ENCODE measurements around the gene UBAC2. TPM values are rescaled to one million over a fixed set of nuclear protein-coding genes. Genes with fewer than 3 reads are reported as not detected.

The UBAC2 gene
- total and polyA plus RNA-seq, 2 experiments from 2014 or later: 71.2 to 130 TPM

GRCh38 chr13:99356262-99357091 is 155.8 kb downstream of the UBAC2 start:
- DNase-seq (ENCODE audit: low read depth in 1 of 2, low spot score in 1 of 2): peak in 1 of 2 donors; percentile 87
- Histone ChIP-seq H3K27ac (no peak overlapping the region), H3K4me3 (no peak overlapping the region)

GRCh38 chr13:99357131-99357596 is 156.5 kb downstream of the UBAC2 start:
- peaks cover 3% of the 10 kb centered on the region for H3K36me3 ChIP-seq
- no peaks in the 10 kb centered on the region for H3K9me3 ChIP-seq (ENCODE audit: low read depth)
- no peak overlapping the region for H3K27ac ChIP-seq
- H3K4me1 ChIP-seq (ENCODE audit: low read depth): no peaks in the 10 kb centered on the region
- no peak overlapping the region for H3K4me3 ChIP-seq
- peak in 1 of 2 donors; percentile 83 for DNase-seq (ENCODE audit: low read depth in 1 of 2, low spot score in 1 of 2)
- H3K27me3 ChIP-seq: no peaks in the 10 kb centered on the region
- TF ChIP-seq CTCF (IDR thresholded peaks at IDR 0.05; ENCODE audit: low read depth, low read length): no peak

More at GRCh38 chr13:99356262-99357091, 155.8 kb downstream of the UBAC2 start:
- Histone ChIP-seq H3K36me3 (peaks cover 3% of the 10 kb centered on the region), H3K4me1 (ENCODE audit: low read depth) (no peaks in the 10 kb centered on the region), H3K9me3 (ENCODE audit: low read depth) (no peaks in the 10 kb centered on the region), H3K27me3 (no peaks in the 10 kb centered on the region)
- no peak for TF ChIP-seq CTCF (IDR thresholded peaks at IDR 0.05; ENCODE audit: low read depth, low read length)

GRCh38 chr13:99357941-99358340 is 157.3 kb downstream of the UBAC2 start:
- Histone ChIP-seq H3K27ac (no peak overlapping the region), H3K9me3 (ENCODE audit: low read depth) (no peaks in the 10 kb centered on the region), H3K4me1 (ENCODE audit: low read depth) (no peaks in the 10 kb centered on the region), H3K36me3 (peaks cover 3% of the 10 kb centered on the region), H3K27me3 (no peaks in the 10 kb centered on the region), H3K4me3 (no peak overlapping the region)
- DNase-seq (ENCODE audit: low read depth in 1 of 2, low spot score in 1 of 2): no peak
- no peak for TF ChIP-seq CTCF (IDR thresholded peaks at IDR 0.05; ENCODE audit: low read depth, low read length)

- no peak overlapping the region for H3K27ac ChIP-seq
- no peak for TF ChIP-seq CTCF (IDR thresholded peaks at IDR 0.05; ENCODE audit: low read depth, low read length)
- no peaks in the 10 kb centered on the region for H3K4me1 ChIP-seq (ENCODE audit: low read depth)
- no peaks in the 10 kb centered on the region for H3K9me3 ChIP-seq (ENCODE audit: low read depth)
- DNase-seq (ENCODE audit: low read depth in 1 of 2, low spot score in 1 of 2): no peak
- H3K27me3 ChIP-seq: no peaks in the 10 kb centered on the region
- no peak overlapping the region for H3K4me3 ChIP-seq
- peaks cover 3% of the 10 kb centered on the region for H3K36me3 ChIP-seq
These were observed 158.9 kb downstream of the UBAC2 start for GRCh38 chr13:99359528-99359927.

- peaks cover under 1% of the 10 kb centered on the region for H3K4me1 ChIP-seq (ENCODE audit: low read depth)
These were observed 160.0 kb downstream of the UBAC2 start for GRCh38 chr13:99360696-99361095.

More at GRCh38 chr13:99360696-99361095, 160.0 kb downstream of the UBAC2 start:
- Histone ChIP-seq H3K27me3 (no peaks in the 10 kb centered on the region), H3K27ac (no peak overlapping the region), H3K36me3 (peaks cover 3% of the 10 kb centered on the region), H3K9me3 (ENCODE audit: low read depth) (no peaks in the 10 kb centered on the region), H3K4me3 (no peak overlapping the region)
- no peak for TF ChIP-seq CTCF (IDR thresholded peaks at IDR 0.05; ENCODE audit: low read depth, low read length)
- DNase-seq (ENCODE audit: low read depth in 1 of 2, low spot score in 1 of 2): no peak
